Activated CD8-positive, alpha-beta memory T cell treated with anti-CD3 and anti-CD28 coated beads for 36 hours (primary cell): Measurements from ENCODE around the gene KRTDAP. TPM values are rescaled to one million over a fixed set of nuclear protein-coding genes. Genes with fewer than 3 reads are reported as not detected.
"Not testable (repeated sequence)": the region's sequence is repeated elsewhere in the genome, so short reads cannot be mapped to it uniquely, and the experiment has no call there.

Experiments used
- CTCF ChIA-PET: fragments of 350-600 bp; sonication (Branson Sonifier 250); formaldehyde crosslinking; loops from one replicate; lab custom pipeline; 2021; ENCODE audit warnings: antibody characterized with exemption; lab: Charles Lee
- POLR2A ChIA-PET: fragments of 350-600 bp; sonication (Branson Sonifier 250); formaldehyde crosslinking; loops from one replicate; lab custom pipeline; 2021; ENCODE audit warnings: antibody characterized with exemption; lab: Charles Lee
- total RNA-seq, 2 experiments: library from RNA; stranded (reverse); gene quantifications; one replicate each; pipeline ENCODE4 v1.2.3, GENCODE V29; 2021

The KRTDAP gene
- total RNA-seq, 2 experiments from 2014 or later = not detected

DNA sequence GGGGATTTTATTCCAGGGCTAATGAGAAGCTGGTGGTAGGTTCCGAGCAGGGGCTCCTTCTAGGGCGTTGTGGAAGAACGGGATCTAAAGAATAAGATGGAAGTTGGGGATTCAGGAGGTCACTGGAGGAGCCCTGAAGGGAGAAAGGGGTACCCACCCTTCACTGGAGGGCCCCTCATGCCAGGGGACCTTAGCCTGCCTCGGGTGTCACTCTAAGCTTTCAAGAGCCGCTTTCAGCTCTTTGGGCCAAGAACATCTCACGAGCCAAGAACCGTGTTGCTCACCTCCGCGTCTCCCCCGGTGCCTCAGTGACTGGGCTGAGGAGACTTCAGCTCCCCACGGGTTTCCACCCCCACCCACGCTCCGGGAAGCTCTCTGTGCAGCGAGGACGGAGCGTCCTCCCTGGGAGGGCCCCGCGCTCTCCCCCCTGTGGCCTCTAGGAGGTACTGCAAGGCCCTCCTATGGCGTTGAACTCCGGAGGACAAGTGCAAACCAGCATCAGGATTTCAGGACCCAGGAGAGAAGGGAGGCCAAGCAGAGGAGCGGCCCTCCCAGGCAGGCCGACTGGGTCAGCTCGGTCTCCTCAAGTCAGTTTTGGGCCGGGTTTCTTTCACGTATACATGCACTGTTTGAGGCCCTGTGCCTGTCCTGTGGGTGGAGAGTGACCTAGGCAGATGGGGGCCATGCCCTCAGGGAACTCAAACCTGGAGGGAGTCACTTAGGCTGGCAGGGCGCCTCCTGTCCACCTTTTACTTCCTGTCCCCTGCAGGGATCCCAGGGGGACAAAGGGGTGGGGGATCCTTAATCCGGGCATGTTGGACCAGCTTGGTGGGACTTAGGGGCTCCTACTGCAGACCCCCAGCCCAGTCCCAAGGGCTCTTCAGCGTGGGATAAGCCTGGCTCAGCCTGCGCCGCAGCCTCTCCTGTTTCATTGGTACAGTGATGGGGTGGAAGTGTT, 5.1 kb upstream of the KRTDAP start:
- POLR2A ChIA-PET = interaction anchor here (0.8 kb wide), 1 partner anchor 190 kb away, joined by 3 read pairs; no protein-coding TSS in a partner anchor

DNA sequence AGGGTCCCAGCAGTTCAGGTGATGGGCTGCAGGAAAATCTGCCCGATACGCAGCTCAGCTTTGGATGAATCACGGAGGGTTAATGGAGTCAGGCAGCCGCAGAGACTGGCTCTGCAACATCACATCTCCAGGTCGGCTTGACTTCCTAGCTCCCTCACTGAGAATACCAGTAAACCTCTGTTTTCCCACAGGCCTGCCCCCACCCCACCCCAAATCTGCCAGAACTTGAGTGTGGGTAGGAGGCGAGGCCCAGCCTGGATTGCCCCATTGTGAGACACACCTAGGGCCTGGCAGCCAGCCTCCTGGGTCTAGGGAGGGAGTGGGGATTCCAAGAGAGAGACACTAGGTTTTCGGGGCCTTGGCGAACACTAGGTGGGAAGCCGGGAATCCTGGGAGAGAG, 3.7 kb upstream of the KRTDAP start:
- ChIA-PET POLR2A (no interaction called here), CTCF (no interaction called here)

More for the DNA sequence above, 5.1 kb upstream of the KRTDAP start:
- CTCF ChIA-PET = interaction anchor here (0.6 to 1.6 kb wide), 31 partner anchors 8 to 229 kb away, joined by 3 to 21 read pairs (median 4); partner anchors contain the start of gene HAMP

DNA sequence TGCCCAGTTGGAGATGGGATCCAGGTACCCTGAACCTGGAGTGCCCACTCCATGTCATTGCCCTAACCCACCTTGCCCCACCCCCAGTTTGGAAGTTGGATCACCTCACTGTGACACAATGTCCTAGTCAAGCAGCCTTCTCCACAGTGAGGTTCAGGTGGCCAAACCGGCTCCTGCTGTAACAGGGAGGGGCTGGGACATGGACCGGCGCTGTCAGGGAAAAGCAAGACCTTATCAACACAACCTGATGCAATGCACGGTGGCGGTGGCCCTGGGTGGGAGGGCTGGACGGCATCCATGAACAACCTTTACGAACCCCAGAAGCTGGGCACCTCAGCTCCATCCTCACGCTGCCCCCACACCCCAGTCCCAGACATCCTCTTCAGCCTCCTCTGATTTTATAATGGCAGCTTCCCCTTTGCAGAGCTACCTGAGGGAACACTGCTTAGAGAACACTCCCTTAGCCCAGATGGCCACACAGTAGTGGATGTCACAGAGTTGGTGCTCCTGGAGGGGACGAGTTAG, 1.6 kb upstream of the KRTDAP start:
- ChIA-PET CTCF (interaction anchor here (1.4 to 1.8 kb wide), 2 partner anchors 19 to 138 kb away, joined by 3 to 4 read pairs; no protein-coding TSS in a partner anchor), POLR2A (no interaction called here)

DNA sequence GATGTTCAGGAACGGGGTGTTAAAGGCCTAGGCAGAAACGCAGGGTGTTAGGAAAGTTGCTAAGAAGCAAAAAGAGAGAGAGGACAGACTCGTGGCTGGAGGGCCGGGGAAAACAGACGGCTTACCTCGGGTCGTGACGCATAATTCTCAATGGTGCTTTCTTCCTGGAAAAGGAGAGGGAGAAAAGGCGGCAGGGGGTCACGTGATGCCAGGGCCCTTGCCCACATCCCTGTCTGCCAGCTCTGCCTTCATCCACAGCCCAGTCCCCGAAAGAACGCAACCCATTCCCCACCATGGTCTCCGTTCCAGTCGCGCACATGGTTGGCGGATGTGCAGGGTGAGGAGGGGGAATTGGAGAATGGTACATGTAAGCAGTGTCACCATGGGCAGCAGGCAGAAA, 1.6 kb downstream of the KRTDAP start:
- ChIA-PET POLR2A (no interaction called here), CTCF (no interaction called here)

DNA sequence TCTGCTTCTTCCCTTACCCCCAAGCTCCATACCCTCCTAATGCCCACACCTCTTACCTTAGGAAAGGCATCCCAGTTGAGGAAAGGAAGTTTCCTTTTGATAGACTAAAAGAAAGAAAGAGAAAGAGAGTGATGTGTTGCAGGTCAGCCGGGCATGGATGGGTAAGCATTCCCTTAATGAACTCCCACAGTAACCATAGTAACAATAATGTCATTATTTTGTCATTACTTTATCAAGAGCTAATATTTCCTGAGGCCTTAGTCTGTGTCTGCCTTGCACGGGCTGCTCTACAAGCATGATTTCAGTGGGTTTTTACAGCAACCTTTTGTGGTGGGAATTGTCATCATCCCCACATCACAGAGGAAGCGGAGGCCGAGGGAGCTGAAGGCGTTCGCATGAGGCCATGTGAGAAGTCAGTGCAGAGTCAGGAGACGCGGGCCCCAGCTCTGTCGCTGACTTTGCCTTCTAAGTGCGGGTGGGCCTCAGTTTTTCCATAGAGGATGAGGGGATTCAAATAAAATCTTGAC, 2.5 kb downstream of the KRTDAP start:
- CTCF ChIA-PET = interaction anchor here (0.9 kb wide), 2 partner anchors 7 to 21 kb away, joined by 3 read pairs; no protein-coding TSS in a partner anchor
- POLR2A ChIA-PET = no interaction called here

DNA sequence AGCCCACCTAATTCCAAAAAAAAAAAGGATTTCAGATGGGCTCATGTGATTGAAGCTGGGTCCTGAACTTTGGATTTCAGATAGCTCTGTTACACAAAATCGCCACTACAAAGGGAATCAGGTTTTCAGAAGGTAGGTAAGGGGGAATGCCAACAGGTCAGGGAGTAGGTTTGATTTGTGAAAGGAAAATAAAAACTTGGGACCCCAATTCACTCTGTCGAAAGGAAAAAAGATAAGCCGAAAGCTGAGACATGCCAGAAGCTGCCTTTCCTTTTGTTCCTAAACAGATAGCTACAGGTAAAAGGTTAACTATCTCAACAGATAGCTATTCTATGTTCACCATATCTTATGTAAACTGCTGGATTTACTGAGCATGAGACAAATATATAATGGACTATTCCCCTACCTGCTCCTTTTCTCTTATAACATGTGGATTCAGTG, 4.0 kb downstream of the KRTDAP start:
- ChIA-PET POLR2A (no interaction called here), CTCF (interaction anchor here (0.8 to 1.0 kb wide), 2 partner anchors 9 to 24 kb away, joined by 3 to 5 read pairs; no protein-coding TSS in a partner anchor)

DNA sequence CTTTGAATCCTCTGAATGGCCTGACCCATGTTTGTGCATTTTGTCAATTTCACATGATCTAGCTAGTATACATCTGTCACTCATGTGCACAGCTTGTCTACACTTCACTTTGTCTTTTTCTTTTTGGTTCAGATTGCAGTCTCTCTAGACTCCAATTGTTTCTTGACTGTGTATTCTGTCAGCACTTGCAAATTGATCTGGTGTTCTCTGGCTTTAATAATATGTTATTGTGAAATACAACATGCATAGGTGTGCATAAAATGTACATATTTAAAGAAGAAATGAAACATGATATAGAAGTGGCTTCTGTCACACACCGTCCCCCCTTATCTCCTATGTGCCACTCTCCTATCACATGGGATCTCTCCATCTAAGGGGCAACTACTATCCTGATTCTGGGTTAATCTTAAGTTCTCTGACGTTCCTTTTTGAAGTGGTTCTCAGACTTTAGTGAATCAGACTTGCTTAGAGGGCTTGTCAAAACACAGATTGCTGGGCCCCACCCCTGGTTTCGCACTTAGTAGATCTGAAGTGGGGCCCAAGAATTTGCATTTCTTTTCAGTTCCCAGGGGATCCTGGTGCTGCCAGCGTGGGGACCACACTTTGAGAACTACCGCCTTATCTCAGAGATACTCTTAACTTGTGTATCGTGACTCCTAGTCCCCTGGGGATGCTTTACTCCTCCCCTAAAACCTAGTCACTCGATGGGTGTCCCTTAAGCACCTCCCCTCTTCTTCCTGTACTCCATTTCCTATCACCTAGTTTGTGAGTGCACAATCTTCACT, 5.8 kb downstream of the KRTDAP start:
- CTCF ChIA-PET = interaction anchor here (0.6 to 0.8 kb wide), 2 partner anchors 11 to 64 kb away, joined by 3 to 4 read pairs; no protein-coding TSS in a partner anchor
- POLR2A ChIA-PET = no interaction called here

DNA sequence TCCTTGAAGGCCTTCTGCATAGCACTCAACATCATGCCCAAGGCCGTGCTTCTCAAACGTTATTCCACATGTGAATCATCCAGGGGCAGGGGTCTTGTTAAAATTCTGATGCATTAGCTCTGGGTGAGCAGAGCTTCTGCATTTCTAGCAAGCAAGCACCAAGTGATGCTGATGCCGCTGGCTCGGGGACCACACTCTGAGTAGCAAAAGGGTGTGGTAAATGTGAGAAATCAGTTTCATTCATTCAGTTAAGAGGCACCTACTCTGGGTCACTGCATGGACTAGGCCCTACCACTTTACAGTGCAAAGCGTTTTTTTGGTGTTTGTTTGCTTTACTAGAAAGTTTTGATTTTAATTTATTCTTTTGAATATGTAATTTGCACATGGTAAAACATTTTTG, 7.2 kb downstream of the KRTDAP start:
- ChIA-PET CTCF (no interaction called here), POLR2A (no interaction called here)

DNA sequence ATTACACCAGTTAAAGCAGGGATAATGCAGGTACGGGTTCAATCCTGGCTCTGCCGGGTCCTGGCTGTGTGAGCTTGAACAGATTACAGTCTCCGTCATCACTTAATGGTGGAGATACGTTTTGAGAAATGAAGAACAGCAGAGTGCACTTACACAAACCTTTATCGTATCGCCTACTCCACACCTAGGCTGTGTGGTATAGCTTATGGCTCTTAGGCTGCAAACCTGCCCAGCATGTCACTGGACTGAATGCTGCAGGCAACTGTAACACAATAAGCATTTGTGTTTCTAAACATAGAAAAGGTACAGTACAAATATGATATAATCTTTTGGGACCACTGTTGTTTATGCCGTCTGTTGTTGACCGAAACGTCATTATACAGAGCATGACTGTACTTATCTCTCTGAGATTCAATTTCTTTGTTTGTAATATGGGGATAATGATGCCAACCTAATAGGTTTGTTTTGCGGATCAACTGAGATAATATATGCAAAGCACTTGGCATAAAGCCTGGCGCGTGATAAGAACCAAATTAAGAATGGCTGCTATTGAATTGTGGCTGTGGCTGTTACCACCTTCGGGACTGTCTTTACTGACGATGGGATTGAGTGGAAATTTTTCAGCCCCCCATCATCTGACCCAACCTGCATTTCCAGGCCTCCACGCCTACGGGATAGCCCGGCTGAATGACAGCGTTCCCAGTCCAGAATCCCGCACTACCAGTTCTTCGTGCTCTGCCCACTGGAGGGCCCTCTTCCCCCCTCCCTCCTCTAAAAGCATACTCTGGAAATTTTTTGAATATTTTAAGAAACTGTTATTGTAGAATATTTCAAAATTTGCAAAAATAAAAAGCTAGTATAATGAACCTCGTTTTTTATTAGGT, 11.2 kb downstream of the KRTDAP start:
- CTCF ChIA-PET = no interaction called here
- POLR2A ChIA-PET = no interaction called here

DNA sequence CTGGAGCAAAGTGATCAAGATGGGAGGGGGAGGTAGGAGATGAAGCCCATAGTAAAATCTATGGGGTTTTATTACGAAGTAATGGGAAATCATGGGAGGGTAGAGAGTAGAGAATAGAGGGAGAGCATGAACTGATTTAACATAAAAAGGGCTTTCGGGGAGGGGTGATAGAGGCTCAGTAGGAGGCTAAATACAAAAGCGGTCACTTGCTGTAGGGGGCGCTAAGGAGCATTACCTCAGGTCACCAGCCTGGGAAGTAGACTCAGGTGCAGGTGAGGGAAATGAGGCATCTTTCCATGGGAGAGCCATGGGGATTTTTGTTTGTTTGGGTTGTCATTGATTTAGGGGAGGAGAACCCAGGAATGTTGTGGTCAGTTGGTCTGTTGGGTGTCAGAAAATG, 14.1 kb downstream of the KRTDAP start:
- CTCF ChIA-PET = no interaction called here
- POLR2A ChIA-PET = no interaction called here

DNA sequence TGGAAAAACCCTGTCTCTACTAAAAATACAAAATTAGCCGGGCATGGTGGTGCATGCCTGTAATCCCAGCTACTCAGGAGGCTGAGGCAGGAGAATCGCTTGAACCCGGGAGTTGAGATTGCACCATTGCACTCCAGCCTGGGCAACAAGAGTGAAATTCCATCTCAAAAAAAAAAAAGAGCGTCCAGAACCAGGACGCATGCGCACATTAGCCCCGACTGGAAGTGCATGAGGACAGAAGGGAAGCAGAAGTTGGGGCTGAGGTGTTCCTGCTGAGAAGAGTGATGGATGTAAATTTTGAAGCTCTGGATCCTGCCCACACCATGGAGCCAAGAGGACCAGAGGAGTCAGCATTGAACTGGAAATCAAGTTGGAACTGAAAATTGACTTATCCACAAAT, 15.7 kb downstream of the KRTDAP start:
- POLR2A ChIA-PET, CTCF ChIA-PET: not testable (repeated sequence)

DNA sequence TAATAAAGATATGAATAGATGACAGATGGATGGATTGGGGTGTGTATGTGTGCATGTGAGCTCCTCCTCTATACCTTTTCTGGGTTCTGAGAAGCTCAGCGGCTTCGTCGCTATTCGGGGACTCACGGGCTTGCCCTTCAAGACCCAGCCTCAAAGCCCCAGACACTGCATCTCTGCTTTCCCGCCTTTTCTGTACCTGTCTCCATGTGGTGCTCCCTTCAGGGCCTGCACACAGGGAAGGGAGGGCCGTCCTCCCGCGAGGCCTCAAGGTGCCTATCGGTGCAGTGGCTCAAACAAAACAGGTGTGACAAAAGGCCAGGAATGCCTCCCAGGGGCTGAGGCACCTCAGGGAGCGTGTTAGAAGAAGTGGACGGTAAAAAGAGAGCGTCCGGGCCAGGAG, 16.2 kb downstream of the KRTDAP start:
- CTCF ChIA-PET = no interaction called here
- POLR2A ChIA-PET = no interaction called here

DNA sequence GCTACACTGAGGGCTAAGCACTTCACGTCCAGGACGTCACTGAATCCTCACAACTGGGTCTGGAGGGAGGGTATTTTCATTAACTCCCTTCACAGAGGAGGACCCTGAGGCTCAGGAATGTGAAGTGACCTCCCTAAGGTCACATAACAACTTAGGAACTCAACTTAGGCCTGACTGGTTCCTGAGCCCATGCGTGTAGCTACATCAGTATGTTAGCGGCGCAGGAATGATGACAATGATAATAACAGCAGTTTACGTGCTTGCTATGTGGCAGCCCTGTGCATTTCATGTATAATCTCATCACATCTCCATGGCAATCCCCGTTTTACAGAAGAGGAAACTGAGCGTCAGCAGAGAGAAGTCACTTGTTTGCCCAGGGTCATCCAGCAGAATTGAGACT, 18.3 kb downstream of the KRTDAP start:
- POLR2A ChIA-PET = no interaction called here
- CTCF ChIA-PET = interaction anchor here (1.9 kb wide), 1 partner anchor 23 kb away, joined by 7 read pairs; no protein-coding TSS in a partner anchor

DNA sequence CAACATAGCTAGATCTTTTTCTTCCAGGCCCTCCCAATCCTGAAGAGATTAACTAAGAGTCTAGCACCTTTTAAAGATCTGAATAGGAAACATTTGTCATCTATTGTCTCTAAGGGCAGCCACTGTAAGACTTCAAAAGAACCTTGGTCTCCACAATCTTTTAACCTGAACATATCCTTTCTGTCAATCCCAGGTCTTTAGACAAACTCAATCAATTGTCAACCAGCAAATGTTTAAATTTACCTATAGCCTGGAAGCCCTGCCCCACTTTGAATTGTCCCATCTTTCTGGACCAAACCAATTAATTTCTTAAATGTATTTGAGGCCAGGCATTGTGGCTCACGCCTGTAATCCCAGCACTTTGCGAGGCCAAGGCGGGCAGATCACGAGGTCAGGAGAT, 19.2 kb downstream of the KRTDAP start:
- CTCF ChIA-PET, POLR2A ChIA-PET: not testable (repeated sequence)

DNA sequence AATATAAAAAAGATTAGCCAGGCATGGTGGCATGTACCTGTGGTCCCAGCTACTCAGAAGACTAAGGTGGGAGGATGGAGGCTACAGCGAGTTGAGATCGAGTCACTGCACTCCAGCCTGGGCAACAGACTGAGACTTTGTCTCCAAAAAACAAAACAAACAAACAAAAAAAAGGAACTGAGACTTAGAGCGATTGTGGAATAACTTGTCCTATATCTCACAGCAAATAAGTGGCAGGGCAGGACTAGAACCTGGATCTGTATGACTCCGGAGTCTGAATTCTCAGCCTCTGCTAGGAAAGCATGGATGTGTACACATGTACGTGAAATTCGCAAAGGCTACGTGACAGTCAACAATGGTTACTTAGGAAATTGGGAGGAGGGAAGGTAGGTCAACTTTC, 20.1 kb downstream of the KRTDAP start:
- POLR2A ChIA-PET = no interaction called here

DNA sequence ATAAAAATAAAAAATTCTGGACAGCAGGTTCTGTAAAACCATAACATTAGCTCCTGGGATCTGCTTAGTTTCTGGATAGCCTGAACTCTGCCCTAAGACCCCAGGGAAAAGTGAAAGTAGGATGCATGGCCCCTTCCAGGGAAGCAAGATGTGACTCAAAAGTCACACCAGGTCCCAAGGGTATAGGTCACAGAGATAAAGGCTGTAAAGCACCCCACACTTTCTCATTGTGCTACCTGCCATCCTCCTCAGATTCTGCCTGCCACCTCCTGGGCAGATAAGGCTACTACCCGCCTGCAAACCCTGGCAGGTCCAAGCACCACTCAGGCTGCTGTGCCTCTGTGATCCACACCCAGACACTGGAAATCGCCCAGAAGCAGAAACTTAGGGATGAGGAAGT, 21.6 kb downstream of the KRTDAP start:
- POLR2A ChIA-PET = no interaction called here
- CTCF ChIA-PET = interaction anchor here (0.6 to 2.0 kb wide), 10 partner anchors 9 to 199 kb away, joined by 3 to 13 read pairs (median 3); no protein-coding TSS in a partner anchor

More for the DNA sequence above, 20.1 kb downstream of the KRTDAP start:
- CTCF ChIA-PET = interaction anchor here (2.0 kb wide), 1 partner anchor 120 kb away, joined by 4 read pairs; no protein-coding TSS in a partner anchor

DNA sequence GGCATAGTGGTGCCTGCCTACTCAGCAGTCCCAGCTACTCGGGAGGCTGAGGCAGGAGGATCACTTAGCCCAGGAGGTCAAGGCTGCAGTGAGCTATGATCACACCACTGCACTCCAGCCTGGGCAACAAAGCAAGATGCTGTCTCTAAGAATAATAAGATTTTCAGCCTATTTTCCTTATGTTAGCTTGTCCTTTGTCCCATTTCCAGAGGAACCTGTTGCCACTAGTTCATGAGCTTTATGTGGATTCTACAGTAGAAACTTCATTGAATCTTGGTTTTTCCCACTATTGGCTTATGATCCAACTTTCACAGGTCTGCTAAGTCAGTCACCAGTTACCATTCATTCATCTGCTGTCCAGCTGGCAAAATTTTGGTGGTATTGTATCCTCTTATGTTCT, 24.0 kb downstream of the KRTDAP start:
- ChIA-PET POLR2A (no interaction called here), CTCF (interaction anchor here (1.8 kb wide), 1 partner anchor 113 kb away, joined by 5 read pairs; no protein-coding TSS in a partner anchor)

DNA sequence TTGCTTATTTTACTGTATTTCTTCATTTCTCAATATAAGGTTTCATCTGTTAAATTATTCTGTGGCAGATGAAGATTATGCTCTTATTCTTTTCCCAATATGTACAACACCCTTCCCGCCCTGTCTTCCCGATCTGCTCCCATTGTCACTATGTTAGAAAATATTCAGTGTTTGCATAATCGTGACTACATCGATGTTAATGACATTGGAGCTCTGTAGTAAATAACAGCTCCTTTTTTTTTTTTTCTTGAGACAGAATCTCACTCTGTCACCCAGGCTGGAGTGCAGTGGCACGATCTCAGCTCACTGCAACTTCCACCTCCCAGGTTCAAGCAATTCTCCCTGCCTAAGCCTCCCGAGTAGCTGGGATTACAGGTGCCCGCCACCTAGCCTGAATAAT, 27.3 kb downstream of the KRTDAP start:
- POLR2A ChIA-PET = not testable (repeated sequence)

More for the DNA sequence above, 27.3 kb downstream of the KRTDAP start:
- CTCF ChIA-PET = interaction anchor here (1.0 to 2.8 kb wide), 2 partner anchors 32 to 110 kb away, joined by 3 to 11 read pairs; no protein-coding TSS in a partner anchor
